Stomach (tissue), 9 donors: ENCODE results near the gene ETV7. TPM values are rescaled to one million over a fixed set of nuclear protein-coding genes. Genes with fewer than 3 reads are reported as not detected.
A peak's percentile ranks its signal among the peaks of the same experiment; 100 is the strongest.

Experiments
- DNase-seq, 2 donors: peaks; one replicate each; pipeline versions ENCODE4 v3.0.0 to v3.0.0-alpha.2; 2013 to 2019
- H3K27ac ChIP-seq, 5 donors: fragments of 200-600 bp in 4 of 5; sonication (generic) in 4 of 5; one replicate each; pipeline ENCODE4 v1.5.1; 2013 to 2019; ENCODE audit warnings: mild to moderate bottlenecking in 1 of 5, moderate library complexity in 1 of 5
- H3K27me3 ChIP-seq, 3 donors: fragments of 200-600 bp; sonication (generic); one replicate each; pipeline ENCODE4 v1.5.1; 2017 to 2019; ENCODE audit warnings: mixed run types in 1 of 3
- H3K36me3 ChIP-seq, 4 donors: fragments of 200-600 bp; sonication (generic); 1 replicate in 3 of 4; 2 replicates in 1 of 4; pipeline ENCODE4 v1.5.1; 2016 to 2019
- H3K4me1 ChIP-seq, 4 donors: fragments of 200-600 bp; sonication (generic); one replicate each; pipeline ENCODE4 v1.5.1; 2016 to 2019
- H3K4me3 ChIP-seq, 4 donors: fragments of 200-600 bp; sonication (generic) in 3 of 4; one replicate each; pipeline ENCODE4 v1.5.1; 2016 to 2019; ENCODE audit warnings: mild to moderate bottlenecking in 1 of 4
- H3K9me3 ChIP-seq, 4 donors: fragments of 200-600 bp; sonication (generic); one replicate each; pipeline ENCODE4 v1.5.1; 2016 to 2019
- EP300 ChIP-seq: sonication (generic); formaldehyde crosslinking; IDR thresholded peaks from one replicate; pipeline ENCODE4 v1.6.1; 2017; ENCODE audit warnings: antibody characterized with exemption
- POLR2A ChIP-seq, 4 donors: fragments of 450-650 bp; IDR thresholded peaks; one replicate each; pipeline ENCODE4 v1.6.1; 2016; ENCODE audit warnings: antibody characterized with exemption in 4 of 4, control low read depth in 2 of 4, mild to moderate bottlenecking in 1 of 4, moderate library complexity in 1 of 4
- POLR2AphosphoS5 ChIP-seq, 3 donors: sonication (generic); formaldehyde crosslinking; IDR thresholded peaks; one replicate each; pipeline ENCODE4 v1.6.1; 2016; ENCODE audit warnings: antibody characterized with exemption in 3 of 3
- WGBS, 5 donors: extraction: QIAGEN DNeasy Blood & Tissue Kit in 3 of 5; methylation state at CpG; one replicate each; pipeline versions ENCODE4 v1.1.5 to v1.1.7; 2013 to 2018; 5-methylcytosine and 5-hydroxymethylcytosine counted together
- intact Hi-C: fragments of 100-400 bp; cut with DNase I; formaldehyde crosslinking; loops from one replicate; pipeline ENCODE4 v1.15.1; 2023; ENCODE audit warnings: low total_unique reads
- polyA plus RNA-seq, 3 donors: library from polyadenylated mRNA; stranded (reverse); fragments of 200-250 nt; gene quantifications; one replicate each; pipeline ENCODE4 v1.2.3, GENCODE V29; 2013
- total RNA-seq, 5 donors: library from RNA; depleted of rRNA; stranded (reverse); fragments of >200 nt; gene quantifications; one replicate each; pipeline versions ENCODE4 v1.1.0 to v1.2.3, GENCODE V29; 2014 to 2016
- TF ChIP-seq, protein P1 (sequence below), 7 experiments: fragments of 450-650 bp in 4 of 7; fragments of 200-600 bp in 3 of 7; sonication (generic) in 3 of 7; IDR thresholded peaks; one replicate each; pipeline ENCODE4 v1.5.1; 2016 to 2019; ENCODE audit warnings: antibody characterized with exemption in 7 of 7, control low read depth in 2 of 7, mild to moderate bottlenecking in 1 of 7
- donor health status: healthy with polysubstance abuse.
- donor health status: Bipolar disorder and iron deficiency.
- donor health status: healthy.

The ETV7 gene
- total and polyA plus RNA-seq, 8 donors: 0.37 to 20.4 (median 4.8) TPM; not detected in 1

DNA sequence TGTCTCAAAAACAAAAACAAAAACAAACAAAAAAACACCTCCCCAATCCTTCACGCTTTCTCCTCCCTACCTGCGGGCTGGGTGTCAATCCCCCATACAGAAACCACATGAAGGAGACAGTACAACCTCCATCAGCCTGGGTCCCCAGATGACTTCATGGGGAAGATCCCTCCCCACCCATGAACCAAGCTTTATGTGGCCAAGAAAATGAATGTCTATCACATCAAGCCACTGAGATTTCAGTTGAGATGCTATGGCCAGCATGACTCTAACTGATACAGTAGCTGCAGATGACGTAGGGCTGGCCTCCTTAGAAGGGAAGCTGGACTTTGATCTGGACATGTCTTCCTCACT, 29.6 kb downstream of the ETV7 start:
- DNase-seq: peak in 1 of 2 donors; percentile 40
- intact Hi-C loops: no loop called here
- no peaks in the 10 kb centered on the region for H3K36me3 ChIP-seq
- no peak overlapping the region for H3K4me3 ChIP-seq
- TF ChIP-seq, protein P1, sequence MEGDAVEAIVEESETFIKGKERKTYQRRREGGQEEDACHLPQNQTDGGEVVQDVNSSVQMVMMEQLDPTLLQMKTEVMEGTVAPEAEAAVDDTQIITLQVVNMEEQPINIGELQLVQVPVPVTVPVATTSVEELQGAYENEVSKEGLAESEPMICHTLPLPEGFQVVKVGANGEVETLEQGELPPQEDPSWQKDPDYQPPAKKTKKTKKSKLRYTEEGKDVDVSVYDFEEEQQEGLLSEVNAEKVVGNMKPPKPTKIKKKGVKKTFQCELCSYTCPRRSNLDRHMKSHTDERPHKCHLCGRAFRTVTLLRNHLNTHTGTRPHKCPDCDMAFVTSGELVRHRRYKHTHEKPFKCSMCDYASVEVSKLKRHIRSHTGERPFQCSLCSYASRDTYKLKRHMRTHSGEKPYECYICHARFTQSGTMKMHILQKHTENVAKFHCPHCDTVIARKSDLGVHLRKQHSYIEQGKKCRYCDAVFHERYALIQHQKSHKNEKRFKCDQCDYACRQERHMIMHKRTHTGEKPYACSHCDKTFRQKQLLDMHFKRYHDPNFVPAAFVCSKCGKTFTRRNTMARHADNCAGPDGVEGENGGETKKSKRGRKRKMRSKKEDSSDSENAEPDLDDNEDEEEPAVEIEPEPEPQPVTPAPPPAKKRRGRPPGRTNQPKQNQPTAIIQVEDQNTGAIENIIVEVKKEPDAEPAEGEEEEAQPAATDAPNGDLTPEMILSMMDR (IDR thresholded peaks at IDR 0.05): no peak
- no peak for TF ChIP-seq POLR2A (IDR thresholded peaks at IDR 0.05)
- no peak for TF ChIP-seq EP300
- no peak for TF ChIP-seq POLR2AphosphoS5 (IDR thresholded peaks at IDR 0.05)
- peaks cover 8 to 29% (median 18%) of the 10 kb centered on the region in 4 donors for H3K4me1 ChIP-seq
- H3K27ac ChIP-seq: peak overlapping the region in 1 of 5 donors; percentile 38
- WGBS, 5 donors: 71 to 80% (median 75%) methylated on average over 3 of the region's 3 CpGs
- no peaks in the 10 kb centered on the region for H3K9me3 ChIP-seq
- no peaks in the 10 kb centered on the region for H3K27me3 ChIP-seq

DNA sequence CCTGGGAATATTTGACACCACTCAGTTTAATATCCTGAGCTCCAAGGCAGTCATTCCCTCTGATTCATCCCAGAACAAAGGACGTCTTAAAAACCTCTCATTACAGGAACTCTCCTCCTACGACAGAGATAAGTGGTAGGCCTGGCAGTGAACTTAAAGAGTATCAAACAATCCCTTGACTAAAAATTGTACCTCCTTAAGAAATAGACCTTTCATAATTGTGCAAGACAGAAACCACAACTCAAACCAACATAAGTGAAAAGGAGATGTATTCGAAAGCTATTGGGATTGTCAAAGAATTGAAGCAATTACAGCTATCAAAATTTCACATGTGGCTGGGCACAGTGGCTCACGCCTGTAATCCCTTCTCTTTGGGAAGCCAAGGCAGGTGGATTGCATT, 31.6 kb downstream of the ETV7 start:
- DNase-seq: no peak
- no peaks in the 10 kb centered on the region for H3K9me3 ChIP-seq
- peaks cover 15 to 44% (median 25%) of the 10 kb centered on the region in 4 donors for H3K4me1 ChIP-seq
- no peak overlapping the region for H3K27ac ChIP-seq
- H3K4me3 ChIP-seq: no peak overlapping the region
- no peak for TF ChIP-seq POLR2AphosphoS5 (IDR thresholded peaks at IDR 0.05)
- TF ChIP-seq, protein P1 (IDR thresholded peaks at IDR 0.05): no peak
- no peaks in the 10 kb centered on the region for H3K27me3 ChIP-seq
- intact Hi-C loops: no loop called here
- WGBS, 5 donors: 61 to 83% (median 68%) methylated on average over 4 of the region's 4 CpGs
- no peaks in the 10 kb centered on the region for H3K36me3 ChIP-seq

DNA sequence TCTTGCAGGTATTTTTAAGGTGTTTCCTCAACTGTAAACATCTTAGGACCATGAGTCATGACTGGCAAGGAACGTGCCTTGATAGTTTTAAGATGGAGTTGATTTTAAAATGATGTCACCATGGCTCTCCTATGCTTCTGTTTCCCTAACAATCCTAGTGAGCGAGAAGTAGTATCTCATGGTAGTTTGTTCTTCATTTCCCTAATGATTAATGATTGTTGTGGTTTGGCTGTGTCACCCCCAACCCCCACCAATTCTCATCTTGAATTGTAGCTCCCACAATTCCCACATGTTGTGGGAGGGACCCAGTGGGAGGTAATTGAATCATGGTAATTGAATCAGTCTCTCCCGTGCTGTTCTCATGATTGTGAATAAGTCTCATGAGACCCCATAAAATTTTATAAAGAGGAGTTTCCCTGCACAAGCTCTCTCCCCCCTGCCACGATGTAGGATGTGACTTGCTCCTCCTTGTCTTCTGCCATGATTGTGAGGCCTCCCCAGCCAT, 34.0 kb downstream of the ETV7 start:
- intact Hi-C loops: no loop called here
- TF ChIP-seq POLR2A (IDR thresholded peaks at IDR 0.05): no peak
- no peak for TF ChIP-seq EP300
- TF ChIP-seq, protein P1 (IDR thresholded peaks at IDR 0.05): no peak
- TF ChIP-seq POLR2AphosphoS5 (IDR thresholded peaks at IDR 0.05): peak in 1 of 3 donors; percentile 13
- peak in 1 of 2 donors; percentile 29 for DNase-seq

DNA sequence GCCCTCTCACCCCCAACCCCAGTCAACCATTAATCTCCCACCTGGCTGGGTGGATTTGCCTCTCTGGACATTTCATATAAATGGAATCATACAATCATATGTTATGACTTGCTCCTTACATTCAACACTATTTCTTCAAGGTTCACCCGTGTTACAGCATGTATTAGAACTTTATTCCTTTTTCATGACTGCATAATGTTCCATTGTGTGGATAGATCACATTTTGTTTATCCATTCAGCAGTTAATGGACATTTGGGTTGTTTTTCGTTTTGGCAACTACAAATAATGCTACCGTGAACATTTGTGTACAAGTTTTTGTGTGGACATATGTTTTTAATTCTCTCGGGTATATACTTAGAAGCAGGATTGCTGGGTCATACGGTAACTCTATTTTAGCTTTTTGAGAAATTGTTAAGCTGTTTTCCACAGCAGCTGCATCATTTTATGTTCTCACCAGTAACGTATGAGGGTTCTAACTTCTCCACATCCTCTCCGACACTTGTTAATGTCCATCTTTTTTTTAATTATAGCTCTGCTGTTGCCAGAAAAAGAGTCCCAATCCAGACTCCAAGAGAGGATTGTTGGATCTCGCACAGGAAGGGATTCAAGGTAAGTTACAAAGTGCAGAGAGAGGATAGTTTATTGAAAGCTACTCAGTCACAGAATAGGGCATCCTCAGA, 34.9 kb downstream of the ETV7 start:
- DNase-seq: no peak
- intact Hi-C loops: no loop called here
- WGBS, 5 donors: 85 to 92% (median 87%) methylated on average over 8 of the region's 8 CpGs
- Histone ChIP-seq H3K27ac (no peak overlapping the region), H3K36me3 (no peaks in the 10 kb centered on the region), H3K4me1 (peaks cover 7 to 23% (median 13%) of the 10 kb centered on the region in 4 donors), H3K9me3 (no peaks in the 10 kb centered on the region), H3K27me3 (no peaks in the 10 kb centered on the region), H3K4me3 (no peak overlapping the region)
- TF ChIP-seq POLR2A (IDR thresholded peaks at IDR 0.05) (no peak), EP300 (no peak), POLR2AphosphoS5 (IDR thresholded peaks at IDR 0.05) (no peak)
- TF ChIP-seq, protein P1 (IDR thresholded peaks at IDR 0.05): no peak

More for the DNA sequence above, 34.0 kb downstream of the ETV7 start:
- H3K4me1 ChIP-seq: peaks cover 8 to 30% (median 17%) of the 10 kb centered on the region in 4 donors
- 57 to 73% (median 62%) methylated on average over 4 of the region's 4 CpGs for WGBS, 5 donors
- H3K9me3 ChIP-seq: no peaks in the 10 kb centered on the region
- no peaks in the 10 kb centered on the region for H3K36me3 ChIP-seq
- no peaks in the 10 kb centered on the region for H3K27me3 ChIP-seq
- H3K27ac ChIP-seq: no peak overlapping the region
- H3K4me3 ChIP-seq: no peak overlapping the region
